H1 (cell line): Measurements from ENCODE around the gene KCNQ1. TPM values are rescaled to one million over a fixed set of nuclear protein-coding genes. Genes with fewer than 3 reads are reported as not detected.
A peak's percentile ranks its signal among the peaks of the same experiment; 100 is the strongest.

ENCODE experiments used
- CTCF ChIA-PET: fragments of 300-600 bp; sonication (Branson Sonifier 250); formaldehyde crosslinking; loops from one replicate; lab custom pipeline; 2021; ENCODE audit not compliant: partially characterized antibody; lab: Charles Lee
- POLR2A ChIA-PET: fragments of 300-600 bp; sonication (Branson Sonifier 250); formaldehyde crosslinking; loops from one replicate; lab custom pipeline; 2021; ENCODE audit warnings: inconsistent platforms; ENCODE audit not compliant: partially characterized antibody; lab: Charles Lee
- DNase-seq, 2 experiments: peaks; one replicate each; pipeline versions ENCODE4 v3.0.0 to v3.0.0-alpha.2; 2010 to 2022; ENCODE audit warnings: low spot score in 2 of 2, low read depth in 1 of 2, mixed read lengths in 1 of 2
- FAIRE-seq: peaks from 2 replicates; lab custom pipeline; 2011; peaks lifted over from hg19 to GRCh38; lab: Jason Lieb, UNC
- H2AFZ ChIP-seq: 2 replicates; pipeline ENCODE4 v1.8.1; 2012; ENCODE audit warnings: low read length, inconsistent platforms
- H2AK5ac ChIP-seq: 2 replicates; pipeline ENCODE4 v1.6.1; 2013; ENCODE audit warnings: low read depth, low read length
- H2BK120ac ChIP-seq: replicated peaks from 2 replicates; pipeline ENCODE3; 2013; ENCODE audit warnings: low read depth, low read length, inconsistent platforms
- H2BK12ac ChIP-seq: 2 replicates; pipeline ENCODE4 v1.6.1; 2013; ENCODE audit warnings: low read depth, low read length
- H2BK15ac ChIP-seq: 2 replicates; pipeline ENCODE4 v1.6.1; 2013; ENCODE audit warnings: low read length
- H2BK20ac ChIP-seq: 2 replicates; pipeline ENCODE4 v1.6.1; 2013; ENCODE audit warnings: low read length
- H2BK5ac ChIP-seq: 2 replicates; pipeline ENCODE4 v1.6.1; 2013; ENCODE audit warnings: low read depth, low read length
- H3K14ac ChIP-seq: 2 replicates; pipeline ENCODE4 v1.6.1; 2013; ENCODE audit warnings: inconsistent platforms; ENCODE audit not compliant: insufficient read length
- H3K18ac ChIP-seq: 2 replicates; pipeline ENCODE4 v1.6.1; 2013; ENCODE audit warnings: low read length; ENCODE audit errors: extremely low read depth
- H3K23ac ChIP-seq: 2 replicates; pipeline ENCODE4 v1.6.1; 2013; ENCODE audit warnings: inconsistent platforms; ENCODE audit not compliant: insufficient read length
- H3K23me2 ChIP-seq: 2 replicates; pipeline ENCODE4 v1.6.1; 2013; ENCODE audit warnings: low read depth, low read length
- H3K27ac ChIP-seq: 2 replicates; pipeline ENCODE4 v1.6.1; 2011; ENCODE audit warnings: low read depth, low read length, inconsistent platforms
- H3K27me3 ChIP-seq, 4 experiments: replicated peaks in 1 of 4; 1 replicate in 1 of 4; 2 replicates in 3 of 4; pipeline versions ENCODE4 v1.6.1 to v1.8.1; 2011 to 2013; ENCODE audit warnings: low read length in 3 of 4, mild to moderate bottlenecking in 3 of 4, inconsistent platforms in 2 of 4, mixed read lengths in 2 of 4, moderate library complexity in 1 of 4; ENCODE audit not compliant: control insufficient read depth in 3 of 4, insufficient read depth in 3 of 4; ENCODE audit errors: extremely low read depth in 1 of 4
- H3K36me3 ChIP-seq, 4 experiments: 2 replicates each; pipeline versions ENCODE4 v1.6.1 to v1.8.1; 2011 to 2013; ENCODE audit warnings: mild to moderate bottlenecking in 4 of 4, low read length in 3 of 4, moderate library complexity in 2 of 4, control low read depth in 1 of 4, inconsistent platforms in 1 of 4; ENCODE audit not compliant: insufficient read depth in 4 of 4, control insufficient read depth in 2 of 4
- H3K4ac ChIP-seq: replicated peaks from 2 replicates; pipeline ENCODE3; 2013; ENCODE audit warnings: low read length, low read depth, mixed read lengths, inconsistent platforms; ENCODE audit not compliant: insufficient read length
- H3K4me1 ChIP-seq, 4 experiments: replicated peaks in 1 of 4; 1 replicate in 1 of 4; 2 replicates in 3 of 4; pipeline versions ENCODE4 v1.6.1 to v1.8.1; 2011 to 2013; ENCODE audit warnings: low read length in 3 of 4, inconsistent platforms in 2 of 4, mixed read lengths in 1 of 4; ENCODE audit not compliant: insufficient read depth in 4 of 4, control insufficient read depth in 3 of 4
- H3K4me2 ChIP-seq, 2 experiments: 2 replicates each; pipeline versions ENCODE4 v1.6.1 to v1.8.1; 2011 to 2013; ENCODE audit warnings: low read depth in 2 of 2, low read length in 2 of 2, control low read depth in 1 of 2, inconsistent platforms in 1 of 2, mild to moderate bottlenecking in 1 of 2; ENCODE audit not compliant: insufficient read depth in 1 of 2
- H3K4me3 ChIP-seq, 4 experiments: fragments of 200-600, 300-600 bp in 1 of 4; sonication (generic), shearing (Covaris generic), sonication (Bioruptor Twin) in 1 of 4; 2 replicates each; pipeline versions ENCODE4 v1.5.1 to v1.8.1; 2011 to 2016; ENCODE audit warnings: low read length in 4 of 4, low read depth in 3 of 4, control low read depth in 2 of 4, inconsistent platforms in 2 of 4, mild to moderate bottlenecking in 2 of 4, mixed read lengths in 1 of 4, moderate library complexity in 1 of 4; ENCODE audit not compliant: insufficient read depth in 2 of 4; ENCODE audit errors: extremely low read depth in 1 of 4
- H3K56ac ChIP-seq: replicated peaks from 2 replicates; pipeline ENCODE3; 2013; ENCODE audit warnings: low read depth, mild to moderate bottlenecking, mixed read lengths, low read length, inconsistent platforms; ENCODE audit not compliant: insufficient read length
- H3K79me1 ChIP-seq: 2 replicates; pipeline ENCODE4 v1.6.1; 2013; ENCODE audit warnings: low read depth, low read length, control low read depth
- H3K79me2 ChIP-seq, 2 experiments: 2 replicates each; pipeline versions ENCODE4 v1.6.1 to v1.8.1; 2012 to 2013; ENCODE audit warnings: low read length in 2 of 2, mild to moderate bottlenecking in 2 of 2, inconsistent platforms in 1 of 2; ENCODE audit not compliant: insufficient read depth in 2 of 2, control insufficient read depth in 1 of 2
- H3K9ac ChIP-seq, 4 experiments: replicated peaks in 1 of 4; 1 replicate in 1 of 4; 2 replicates in 3 of 4; pipeline versions ENCODE4 v1.6.1 to v1.8.1; 2011 to 2013; ENCODE audit warnings: low read depth in 3 of 4, low read length in 3 of 4, control low read depth in 2 of 4, mild to moderate bottlenecking in 2 of 4, moderate library complexity in 2 of 4, inconsistent platforms in 1 of 4; ENCODE audit errors: extremely low read depth in 1 of 4
- H3K9me3 ChIP-seq, 2 experiments: 2 replicates each; pipeline versions ENCODE4 v1.6.1 to v1.8.1; 2012 to 2013; ENCODE audit warnings: mild to moderate bottlenecking in 2 of 2, moderate library complexity in 2 of 2, control low read depth in 1 of 2, inconsistent platforms in 1 of 2, low read depth in 1 of 2, low read length in 1 of 2, mixed read lengths in 1 of 2; ENCODE audit not compliant: insufficient read depth in 2 of 2
- H4K20me1 ChIP-seq, 2 experiments: replicated peaks in 1 of 2; 2 replicates each; pipeline versions ENCODE3 to v1.8.1; 2011 to 2013; ENCODE audit warnings: inconsistent platforms in 2 of 2, low read length in 2 of 2, mild to moderate bottlenecking in 1 of 2; ENCODE audit not compliant: insufficient read depth in 2 of 2, control insufficient read depth in 1 of 2
- H4K5ac ChIP-seq: 2 replicates; pipeline ENCODE4 v1.6.1; 2013; ENCODE audit warnings: low read length, low read depth, mixed read lengths, inconsistent platforms; ENCODE audit not compliant: insufficient read length
- H4K8ac ChIP-seq: 2 replicates; pipeline ENCODE4 v1.8.0; 2013; ENCODE audit warnings: mild to moderate bottlenecking, moderate library complexity, low read length, inconsistent platforms; ENCODE audit not compliant: insufficient read depth; ENCODE audit errors: extremely low read depth
- H4K91ac ChIP-seq: replicated peaks from 2 replicates; pipeline ENCODE3; 2013; ENCODE audit warnings: low read length, mixed read lengths, inconsistent platforms; ENCODE audit not compliant: insufficient read length
- BCL11A ChIP-seq, 2 experiments: IDR thresholded peaks; one replicate each; pipeline ENCODE4 v1.6.1; 2011; ENCODE audit warnings: low read depth in 2 of 2, low read length in 2 of 2, mild to moderate bottlenecking in 2 of 2
- CBX8 ChIP-seq: fragments of 300-800, 300-1000 bp; sonication (generic); IDR thresholded peaks from 2 replicates; pipeline ENCODE4 v1.7.1; 2016; ENCODE audit warnings: low read depth, low read length, borderline replicate concordance
- CHD2 ChIP-seq: IDR thresholded peaks from 2 replicates; pipeline ENCODE4 v1.6.1; 2012; ENCODE audit warnings: low read length, improper control_type of control experiment
- GABPA ChIP-seq: IDR thresholded peaks from 2 replicates; pipeline ENCODE4 v1.6.1; 2011; ENCODE audit warnings: mild to moderate bottlenecking, low read length, moderate library complexity, borderline replicate concordance; ENCODE audit not compliant: insufficient read depth
- KDM5A ChIP-seq: fragments of 200-600 bp; IDR thresholded peaks from 2 replicates; pipeline ENCODE4 v1.7.1; 2012; ENCODE audit warnings: mild to moderate bottlenecking, low read length, inconsistent platforms, mixed read lengths
- POU5F1 ChIP-seq: IDR thresholded peaks from 2 replicates; pipeline ENCODE4 v1.6.1; 2011; ENCODE audit warnings: low read depth, mild to moderate bottlenecking, low read length, moderate library complexity
- RAD21 ChIP-seq, 2 experiments: IDR thresholded peaks in 1 of 2; conservative IDR thresholded peaks in 1 of 2; 2 replicates each; pipeline ENCODE4 v1.6.1; 2011; ENCODE audit warnings: low read depth in 2 of 2, low read length in 2 of 2, improper control_type of control experiment in 1 of 2, inconsistent platforms in 1 of 2, mild to moderate bottlenecking in 1 of 2, moderate library complexity in 1 of 2
- SIX5 ChIP-seq: IDR thresholded peaks from 2 replicates; pipeline ENCODE4 v1.6.1; 2011; ENCODE audit warnings: mild to moderate bottlenecking, low read depth, low read length
- TBP ChIP-seq: IDR thresholded peaks from 2 replicates; pipeline ENCODE4 v1.6.1; 2011; ENCODE audit warnings: low read depth, low read length, improper control_type of control experiment
- ZNF274 ChIP-seq: IDR thresholded peaks from 2 replicates; pipeline ENCODE4 v1.7.0; 2012; ENCODE audit warnings: low read length, borderline replicate concordance; ENCODE audit errors: extremely low read depth
- WGBS, 2 experiments: shearing (Covaris generic) in 1 of 2; methylation state at CpG; one replicate each; pipeline versions ENCODE4 v1.1.6 to v1.1.7; 2013 to 2015; ENCODE audit warnings: low lambda C conversion rate in 2 of 2, mixed read lengths in 2 of 2, inconsistent platforms in 1 of 2, low coverage in 1 of 2, missing lambda C conversion rate in 1 of 2; ENCODE audit not compliant: insufficient replicate concordance in 2 of 2, insufficient coverage in 1 of 2, insufficient read length in 1 of 2; ENCODE audit errors: extremely low coverage in 1 of 2, missing lambda C conversion rate in 1 of 2; 5-methylcytosine and 5-hydroxymethylcytosine counted together
- polyA plus RNA-seq, 7 experiments: library from polyadenylated mRNA; depleted of rRNA in 3 of 7; stranded (reverse) in 5 of 7; unstranded in 2 of 7; fragments of >200 nt in 5 of 7; fragments of 200-250 nt in 2 of 7; gene quantifications; 1 replicate in 5 of 7; 2 replicates in 1 of 7; 4 replicates in 1 of 7; pipeline versions ENCODE4 v1.2.1 to v1.2.3, GENCODE V29; 2011 to 2013; ENCODE audit warnings: missing spikeins in 2 of 7, mixed read lengths in 2 of 7
- total RNA-seq: library from RNA; stranded (reverse); fragmentation: NEBNext Ultra II Directional; extraction: Animal tissue kit (Norgen Biotek cat#: 25700); gene quantifications from 2 replicates; pipeline ENCODE4 v1.2.1, GENCODE V29; 2021
- TF ChIP-seq, protein P1 (sequence below): IDR thresholded peaks from 2 replicates; pipeline ENCODE4 v1.6.1; 2012; ENCODE audit warnings: inconsistent platforms
- TF ChIP-seq, protein P2 (sequence below): IDR thresholded peaks from 2 replicates; pipeline ENCODE4 v1.6.1; 2011; ENCODE audit warnings: low read depth, mild to moderate bottlenecking, low read length; ENCODE audit not compliant: insufficient read depth

The KCNQ1 gene
- total and polyA plus RNA-seq, 2 of the 8 experiments (the other 6 are each of a cell fraction or from before 2014, with no cell fraction given) = 1.9 to 2.0 TPM

DNA sequence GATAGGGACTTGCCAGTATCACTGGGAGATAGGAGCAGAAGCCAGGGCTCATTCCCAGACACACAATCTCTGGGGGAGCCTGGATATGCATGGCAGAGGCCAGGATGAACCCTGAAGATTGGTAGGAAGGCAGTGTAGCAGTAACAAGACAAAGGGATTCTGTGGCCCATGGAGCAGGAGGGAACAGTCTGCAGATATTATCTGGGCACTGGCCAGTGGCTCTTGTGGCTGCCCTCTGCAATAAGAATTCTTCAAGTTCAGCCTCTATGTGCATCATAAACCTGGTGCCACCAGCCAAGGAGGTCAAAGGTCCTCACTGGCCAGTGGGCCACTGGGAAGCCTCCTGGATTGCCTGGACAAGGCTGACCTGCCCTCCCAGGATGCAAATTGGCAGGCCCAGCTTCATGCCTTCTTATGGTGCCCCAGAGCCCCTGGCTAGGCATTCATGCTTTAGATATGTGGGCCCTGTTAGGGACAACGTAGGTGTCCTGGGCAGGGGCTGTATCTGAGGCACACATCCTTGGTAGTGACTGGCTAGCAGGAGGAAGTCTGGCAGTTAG is 225.8 kb downstream of the KCNQ1 start:
- Histone ChIP-seq H3K18ac (no peak overlapping the region), H2AFZ (no peak overlapping the region), H3K23me2 (no peaks in the 10 kb centered on the region), H4K20me1 (peaks cover 12 to 28% of the 10 kb centered on the region in 2 experiments), H3K27me3 (peaks cover 0 to 11% (median 0%) of the 10 kb centered on the region in 4 experiments; a peak in 4 of 7 replicates), H3K9me3 (no peaks in the 10 kb centered on the region), H3K79me2 (no peaks in the 10 kb centered on the region; a peak in 2 of 4 replicates), H4K91ac (no peak overlapping the region), H3K4me2 (no peak overlapping the region), H2BK120ac (no peak overlapping the region), H3K4me1 (peaks cover 0 to 7% (median 0%) of the 10 kb centered on the region in 4 experiments; a peak in 2 of 7 replicates), H3K14ac (no peak overlapping the region), H4K8ac (no peak overlapping the region), H3K9ac (no peak overlapping the region), H3K27ac (no peak overlapping the region), H2BK12ac (no peak overlapping the region), H2BK5ac (no peak overlapping the region), H3K56ac (no peak overlapping the region), H2BK15ac (no peak overlapping the region), H3K79me1 (peaks cover 4% of the 10 kb centered on the region; the same call in 1 of the 2 replicates), H3K4ac (no peak overlapping the region), H4K5ac (no peak overlapping the region), H2BK20ac (no peak overlapping the region), H3K23ac (no peak overlapping the region), H3K4me3 (no peak overlapping the region), H2AK5ac (no peak overlapping the region), H3K36me3 (peaks cover 0 to 4% (median 2%) of the 10 kb centered on the region in 4 experiments; a peak in 2 of 8 replicates)
- no peak for TF ChIP-seq SIX5
- TF ChIP-seq GABPA = no peak
- TF ChIP-seq RAD21 (IDR thresholded peaks at IDR 0.05 in 1 of 2, conservative IDR thresholded peaks at IDR 0.05 in 1 of 2; ENCODE audit: low read depth in 2 of 2, low read length in 2 of 2) = no peak
- no peak for TF ChIP-seq ZNF274
- TF ChIP-seq POU5F1 = no peak
- no peak for TF ChIP-seq TBP
- TF ChIP-seq, protein P1, sequence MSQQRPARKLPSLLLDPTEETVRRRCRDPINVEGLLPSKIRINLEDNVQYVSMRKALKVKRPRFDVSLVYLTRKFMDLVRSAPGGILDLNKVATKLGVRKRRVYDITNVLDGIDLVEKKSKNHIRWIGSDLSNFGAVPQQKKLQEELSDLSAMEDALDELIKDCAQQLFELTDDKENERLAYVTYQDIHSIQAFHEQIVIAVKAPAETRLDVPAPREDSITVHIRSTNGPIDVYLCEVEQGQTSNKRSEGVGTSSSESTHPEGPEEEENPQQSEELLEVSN = no peak
- no peak for TF ChIP-seq KDM5A
- TF ChIP-seq, protein P2, sequence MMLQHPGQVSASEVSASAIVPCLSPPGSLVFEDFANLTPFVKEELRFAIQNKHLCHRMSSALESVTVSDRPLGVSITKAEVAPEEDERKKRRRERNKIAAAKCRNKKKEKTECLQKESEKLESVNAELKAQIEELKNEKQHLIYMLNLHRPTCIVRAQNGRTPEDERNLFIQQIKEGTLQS = no peak
- no peak for TF ChIP-seq CHD2
- TF ChIP-seq CBX8 = no peak
- TF ChIP-seq BCL11A (IDR thresholded peaks at IDR 0.05; ENCODE audit: low read depth in 2 of 2, low read length in 2 of 2) = no peak
- FAIRE-seq = no peak
- POLR2A ChIA-PET = no interaction called here
- WGBS, 2 experiments = 91% methylated on average over 1 of the region's 1 CpG; no CpG with 5 or more reads in 1 of the 2 experiments
- CTCF ChIA-PET = no interaction called here
- DNase-seq = peak in 1 of 2 experiments; percentile 33
